NCI-H2171 treated with DMSO at 0.1 percent for 48 hours (cell line): ENCODE data around the gene NFYA.
A peak's percentile ranks its signal among the peaks of the same experiment; 100 is the strongest.
"Not testable (repeated sequence)": the region's sequence is repeated elsewhere in the genome, so short reads cannot be mapped to it uniquely, and the experiment has no call there.

Experiments used
- DNase-seq: peaks from one replicate; lab custom pipeline; 2025; lab: John Stamatoyannopoulos, UW

Gene NFYA

DNA sequence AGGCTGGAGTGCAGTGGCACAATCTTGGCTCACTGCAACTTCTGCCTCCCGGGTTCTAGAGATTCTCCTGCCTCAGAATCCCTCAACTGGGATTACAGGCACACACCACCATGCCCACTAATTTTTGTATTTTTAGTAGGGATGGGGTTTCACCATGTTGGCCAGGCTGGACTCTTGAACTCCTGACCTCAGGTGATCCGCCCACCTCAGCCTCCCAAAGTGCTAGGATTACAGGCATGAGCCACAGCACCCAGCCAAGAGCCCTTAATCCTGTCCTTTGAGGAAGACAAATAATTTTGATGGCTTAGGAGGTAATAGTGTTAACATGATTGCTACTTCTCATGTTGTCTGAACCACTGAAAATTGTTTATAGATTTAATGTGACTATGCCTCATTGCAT is 42.3 kb downstream of the NFYA start:
- DNase-seq: not testable (repeated sequence)

DNA sequence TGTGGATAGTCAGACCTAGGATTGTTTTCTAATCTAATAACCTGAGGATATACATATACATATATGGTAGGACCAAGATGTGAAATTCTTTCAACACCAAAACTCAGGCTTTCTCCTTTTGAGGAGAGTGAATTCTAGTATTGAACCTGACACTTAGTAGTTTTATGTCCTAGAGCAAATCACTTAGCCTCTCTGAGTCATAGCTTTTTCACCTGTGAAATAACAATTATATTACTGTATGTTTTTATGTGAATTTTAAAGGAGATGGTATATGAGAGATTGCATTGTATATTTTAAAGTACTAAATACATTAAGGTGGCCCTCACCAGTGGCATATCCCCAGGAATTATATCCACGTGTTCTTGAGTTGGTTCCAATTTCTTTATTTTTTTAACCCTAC is 46.7 kb downstream of the NFYA start:
- DNase-seq: no peak

DNA sequence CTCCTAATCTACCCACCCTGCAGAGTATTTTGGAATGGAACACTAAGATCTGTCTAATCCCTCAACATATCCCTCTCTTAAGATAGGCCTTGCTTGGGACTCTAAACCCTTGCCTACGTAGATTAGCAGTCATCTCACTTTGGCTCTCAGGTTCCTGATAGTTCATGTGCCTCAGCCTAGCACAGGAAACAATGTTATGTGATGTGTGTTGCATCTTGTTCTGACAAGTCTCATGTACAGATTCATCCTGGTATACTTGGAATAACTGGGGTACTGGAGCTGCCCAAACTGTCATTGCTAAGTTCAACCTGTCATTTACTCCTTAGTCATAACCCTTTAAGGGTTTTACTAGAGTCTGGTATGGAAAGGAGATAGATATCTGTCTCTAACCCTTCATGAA is 47.3 kb downstream of the NFYA start:
- DNase-seq: no peak

DNA sequence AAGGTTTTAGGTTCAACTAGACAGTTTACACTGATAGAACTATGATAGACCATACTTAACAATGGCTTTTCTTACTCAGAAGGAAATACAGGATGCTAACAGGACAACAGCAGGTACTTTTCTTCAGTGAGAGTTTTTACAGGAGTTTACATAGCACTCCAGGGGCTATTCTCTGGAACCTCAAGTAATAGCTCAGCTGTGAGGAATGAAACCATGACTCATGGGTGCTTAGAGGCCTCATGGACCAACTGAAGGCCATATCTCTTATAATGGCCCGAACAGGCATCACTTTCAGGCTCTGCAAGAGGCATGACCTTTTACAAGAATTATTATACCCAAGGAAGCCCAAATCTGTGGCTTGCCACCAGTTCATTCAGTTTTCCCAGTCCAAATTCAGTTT is 49.6 kb downstream of the NFYA start:
- no peak for DNase-seq

DNA sequence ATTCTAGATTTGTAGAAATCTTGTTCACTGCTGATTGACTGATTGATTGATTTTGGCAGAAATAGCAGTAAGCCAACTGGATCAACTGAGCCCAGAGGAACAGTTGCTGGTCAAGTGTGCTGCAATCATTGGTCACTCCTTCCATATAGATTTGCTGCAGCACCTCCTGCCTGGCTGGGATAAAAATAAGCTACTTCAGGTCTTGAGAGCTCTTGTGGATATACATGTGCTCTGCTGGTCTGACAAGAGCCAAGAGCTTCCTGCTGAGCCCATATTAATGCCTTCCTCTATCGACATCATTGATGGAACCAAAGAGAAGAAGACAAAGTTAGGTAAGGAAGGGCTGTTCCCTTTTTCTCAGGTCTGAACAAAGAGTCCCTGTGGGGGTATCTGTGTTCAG is 50.1 kb downstream of the NFYA start:
- DNase-seq: no peak

DNA sequence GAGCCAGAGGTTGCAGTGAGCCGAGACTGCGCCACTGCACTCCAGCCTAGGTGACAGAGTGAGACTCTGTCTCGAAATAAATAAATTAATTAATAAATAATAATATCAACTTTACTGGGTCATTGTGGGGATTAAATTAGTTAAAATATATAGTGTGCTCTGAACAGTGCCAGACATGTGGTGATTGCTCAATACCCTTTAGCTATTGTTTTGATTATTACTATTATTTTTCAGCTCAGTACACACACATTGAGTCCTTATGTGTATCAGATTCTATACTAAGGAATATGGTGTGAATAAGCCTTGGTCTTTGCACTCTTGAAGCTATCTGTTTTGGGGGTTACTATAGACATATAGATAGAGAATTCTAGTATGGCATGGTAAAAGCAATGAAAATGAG is 52.5 kb downstream of the NFYA start:
- DNase-seq: no peak

DNA sequence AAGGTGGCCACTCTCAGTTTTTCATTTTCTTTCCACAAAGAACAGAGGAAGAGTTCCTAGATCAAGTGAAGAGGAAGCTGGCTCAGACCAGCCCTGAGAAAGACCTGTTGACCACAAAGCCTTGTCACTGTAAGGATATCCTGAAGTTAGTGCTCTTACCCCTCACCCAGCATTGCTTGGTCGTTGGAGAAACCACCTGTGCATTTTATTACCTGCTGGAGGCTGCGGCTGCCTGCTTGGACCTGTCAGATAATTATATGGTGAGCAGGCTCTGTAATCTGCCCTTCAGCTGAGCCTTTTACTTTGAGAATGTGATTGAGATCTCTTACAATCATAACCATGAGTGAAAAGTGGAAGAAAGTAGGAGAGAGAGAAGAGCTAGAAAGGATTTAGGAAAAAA is 59.5 kb downstream of the NFYA start:
- peak; percentile 10 for DNase-seq

DNA sequence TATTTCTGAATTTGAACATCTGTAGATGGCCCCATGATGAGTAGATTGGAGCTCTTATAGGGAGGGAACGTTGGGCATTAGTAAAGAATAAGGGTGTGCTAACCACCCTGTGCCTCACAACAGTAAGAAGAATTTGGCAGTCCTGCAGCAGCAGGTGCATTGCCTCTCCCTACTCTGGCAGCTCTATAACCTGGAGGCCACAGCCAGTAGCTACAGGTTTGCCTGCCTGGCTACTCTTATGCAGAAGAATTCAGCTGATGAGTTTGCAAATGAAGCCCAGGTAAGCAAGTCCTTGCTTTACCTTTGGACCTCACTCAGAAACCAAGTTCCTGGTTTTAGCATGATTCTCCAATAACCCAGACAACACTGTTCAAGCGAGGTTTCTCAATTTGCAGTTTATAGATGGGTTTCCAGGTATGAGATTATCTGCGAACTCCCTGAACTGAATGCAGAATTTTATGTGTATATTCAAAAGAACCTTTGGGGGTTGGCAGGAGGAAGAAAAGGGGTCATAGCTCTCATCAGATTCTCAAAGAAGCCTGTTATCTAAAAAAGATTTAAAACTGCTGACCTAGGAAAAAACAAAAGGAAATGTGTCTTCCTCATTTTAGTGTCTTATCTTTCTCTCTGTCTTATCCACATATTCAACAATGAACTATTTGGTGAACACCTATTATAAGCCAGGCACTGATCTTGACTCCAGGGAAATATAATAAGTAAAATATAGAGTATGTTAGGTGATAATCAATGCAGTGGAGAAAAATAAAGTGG is 62.5 kb downstream of the NFYA start:
- DNase-seq: no peak

DNA sequence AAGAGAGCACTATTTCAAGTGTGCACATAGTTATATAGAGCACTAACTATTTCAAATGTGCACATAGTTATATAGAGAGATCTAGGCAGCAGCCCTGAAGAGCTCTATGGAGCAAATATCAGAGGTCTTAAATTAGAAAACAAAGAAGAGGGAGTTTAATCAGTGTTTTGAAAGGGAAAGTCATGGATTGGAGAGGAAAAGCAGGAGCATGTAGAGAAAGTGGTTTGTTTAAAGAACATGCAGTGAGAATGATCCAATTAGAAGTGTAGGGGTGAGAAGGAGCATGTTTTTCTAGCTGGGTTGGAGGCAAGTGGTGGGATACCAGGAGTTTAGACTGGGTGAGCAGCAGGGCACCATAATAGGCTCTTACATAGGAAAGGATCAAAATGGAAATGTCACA is 64.1 kb downstream of the NFYA start:
- no peak for DNase-seq

DNA sequence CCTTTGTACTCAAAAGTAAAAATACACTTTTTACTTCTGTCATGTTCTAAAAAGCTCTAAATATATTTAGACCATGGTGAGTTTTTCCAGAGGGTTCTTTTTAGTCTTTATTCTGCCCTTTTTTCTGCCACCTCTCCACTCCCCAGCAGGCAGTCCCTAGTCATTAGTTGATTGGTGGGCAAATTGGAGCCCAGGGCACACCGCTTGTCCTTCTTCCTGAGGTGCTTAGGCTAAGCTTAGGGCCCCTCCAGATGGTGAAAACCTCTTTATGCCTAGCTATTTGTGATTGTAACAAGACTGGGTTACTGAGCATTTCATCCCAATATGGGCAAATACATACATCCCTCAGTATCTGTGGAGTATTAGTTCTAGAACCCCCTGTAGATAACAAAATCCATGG is 75.1 kb downstream of the NFYA start:
- DNase-seq: no peak
